ENCODE data around the gene SETBP1. TPM values are rescaled to one million over a fixed set of nuclear protein-coding genes. Genes with fewer than 3 reads are reported as not detected.
A peak's percentile ranks its signal among the peaks of the same experiment; 100 is the strongest.

The SETBP1 gene
- total and polyA plus RNA-seq, 5 donors: 2.0 to 24.1 (median 16.4) TPM

- Histone ChIP-seq H3K27ac (ENCODE audit: low read length) (no peak overlapping the region), H3K4me3 (ENCODE audit: low read length) (no peak overlapping the region), H3K9me3 (ENCODE audit: control insufficient read depth, low read length) (no peaks in the 10 kb centered on the region), H3K4me1 (ENCODE audit: control insufficient read depth, insufficient read depth, low read length) (no peaks in the 10 kb centered on the region), H3K27me3 (ENCODE audit: control insufficient read depth, insufficient read depth) (no peaks in the 10 kb centered on the region)
- DNase-seq (no peak), ATAC-seq (no peak)
- intact Hi-C loops (cut with DNase I): no loop called here
- 72% methylated on average over 3 of the region's 3 CpGs for WGBS
Measured at GRCh38 chr18:45071956-45072355, 391.3 kb downstream of the SETBP1 start.

DNA sequence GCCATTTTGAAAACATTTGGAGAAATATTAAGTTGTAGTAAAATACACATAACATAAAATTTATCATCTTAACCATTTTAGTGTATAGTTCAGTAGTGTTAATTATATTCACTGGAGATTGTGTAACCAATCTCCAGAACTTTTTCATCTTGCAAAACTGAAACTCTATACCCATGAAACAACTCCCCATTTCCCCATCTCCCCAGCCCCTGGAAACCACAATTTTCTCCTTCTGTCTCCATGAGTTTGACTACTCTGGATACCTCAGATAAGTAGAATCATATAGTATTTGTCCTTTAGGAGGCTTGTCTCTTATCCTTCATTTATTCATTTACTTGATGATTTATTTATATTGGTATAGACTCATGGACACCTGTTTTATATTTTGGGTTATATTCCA is 392.9 kb downstream of the SETBP1 start:
- H3K27me3 ChIP-seq (ENCODE audit: control insufficient read depth, insufficient read depth): no peaks in the 10 kb centered on the region

GRCh38 chr18:45081566-45082181 is 401.0 kb downstream of the SETBP1 start:
- Histone ChIP-seq H3K4me1 (ENCODE audit: control insufficient read depth, insufficient read depth, low read length) (no peaks in the 10 kb centered on the region), H3K27ac (ENCODE audit: low read length) (no peak overlapping the region), H3K27me3 (ENCODE audit: control insufficient read depth, insufficient read depth) (no peaks in the 10 kb centered on the region), H3K4me3 (ENCODE audit: low read length) (no peak overlapping the region), H3K9me3 (ENCODE audit: control insufficient read depth, low read length) (no peaks in the 10 kb centered on the region)
- 59% methylated on average over 6 of the region's 6 CpGs for WGBS
- peak in 1 of 3 donors; percentile 14 for DNase-seq
- ATAC-seq: no peak
- intact Hi-C loops (cut with DNase I): no loop called here

More for the DNA sequence above, 392.9 kb downstream of the SETBP1 start:
- Histone ChIP-seq H3K4me3 (ENCODE audit: low read length) (no peak overlapping the region), H3K27ac (ENCODE audit: low read length) (no peak overlapping the region), H3K4me1 (ENCODE audit: control insufficient read depth, insufficient read depth, low read length) (no peaks in the 10 kb centered on the region), H3K9me3 (ENCODE audit: control insufficient read depth, low read length) (no peaks in the 10 kb centered on the region)
- DNase-seq (no peak), ATAC-seq (no peak)
- intact Hi-C loops (cut with DNase I): no loop called here

DNA sequence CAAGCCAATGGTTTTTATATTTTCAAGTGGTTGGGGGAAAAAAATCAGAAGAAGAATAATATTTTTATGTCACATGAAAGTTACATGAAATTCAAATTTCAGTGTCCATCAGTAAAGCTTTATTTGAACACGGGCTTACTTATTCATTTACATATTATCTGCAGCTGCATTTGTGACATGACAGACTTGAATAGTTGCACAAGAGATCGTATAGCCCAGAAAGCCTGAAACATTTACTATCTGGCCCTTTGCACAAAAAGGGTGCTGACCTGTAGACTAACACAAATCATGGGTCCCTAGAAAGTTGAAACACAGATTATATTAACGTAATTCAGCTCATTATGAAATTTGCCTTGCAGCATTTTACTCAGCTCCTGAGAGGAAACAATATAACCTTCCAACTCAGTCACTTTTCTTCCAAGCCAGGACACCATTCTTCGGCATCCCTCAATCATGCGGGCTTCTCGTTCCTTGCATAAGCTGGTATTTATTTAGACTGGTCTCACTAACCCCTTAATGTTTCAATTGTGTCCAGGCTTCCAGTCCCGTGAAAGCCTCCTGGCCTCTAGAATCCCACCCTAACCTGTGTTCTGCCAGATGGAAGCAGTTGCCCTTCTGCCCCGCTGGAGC is 402.7 kb downstream of the SETBP1 start:
- intact Hi-C loops (cut with DNase I): no loop called here
- ATAC-seq: no peak
- 83% methylated on average over 8 of the region's 8 CpGs for WGBS
- Histone ChIP-seq H3K27me3 (ENCODE audit: control insufficient read depth, insufficient read depth) (no peaks in the 10 kb centered on the region), H3K4me1 (ENCODE audit: control insufficient read depth, insufficient read depth, low read length) (no peaks in the 10 kb centered on the region), H3K4me3 (ENCODE audit: low read length) (no peak overlapping the region), H3K27ac (ENCODE audit: low read length) (no peak overlapping the region), H3K9me3 (ENCODE audit: control insufficient read depth, low read length) (no peaks in the 10 kb centered on the region)
- no peak for DNase-seq

DNA sequence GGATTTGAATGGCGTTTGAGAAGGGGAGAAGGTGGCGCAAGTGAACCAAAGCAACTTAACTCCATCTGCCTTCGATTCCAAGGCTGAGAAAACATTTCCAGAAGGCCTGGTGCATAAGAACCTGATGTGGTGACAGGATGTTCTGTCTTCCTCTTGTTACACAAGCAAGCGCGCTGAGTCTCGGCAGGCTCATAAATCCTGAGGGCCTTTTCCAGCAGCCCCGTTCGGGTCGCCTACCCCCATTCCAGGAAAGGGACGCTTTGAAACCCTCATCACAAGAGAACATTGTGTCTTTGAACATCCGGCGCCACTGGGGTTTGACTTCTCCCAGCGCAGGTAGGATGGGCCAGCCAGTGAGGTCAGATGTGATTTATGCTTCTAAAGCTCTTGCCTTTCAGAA is 403.5 kb downstream of the SETBP1 start:
- intact Hi-C loops (cut with DNase I): no loop called here
- WGBS: 83% methylated on average over 13 of the region's 13 CpGs
- Histone ChIP-seq H3K9me3 (ENCODE audit: control insufficient read depth, low read length) (no peaks in the 10 kb centered on the region), H3K4me1 (ENCODE audit: control insufficient read depth, insufficient read depth, low read length) (no peaks in the 10 kb centered on the region), H3K27me3 (ENCODE audit: control insufficient read depth, insufficient read depth) (no peaks in the 10 kb centered on the region), H3K4me3 (ENCODE audit: low read length) (no peak overlapping the region), H3K27ac (ENCODE audit: low read length) (no peak overlapping the region)
- DNase-seq (peak in 1 of 3 donors; percentile 34), ATAC-seq (no peak)

GRCh38 chr18:45085916-45086624 is 405.4 kb downstream of the SETBP1 start:
- intact Hi-C loops (cut with DNase I): no loop called here
- Histone ChIP-seq H3K27ac (ENCODE audit: low read length) (no peak overlapping the region), H3K4me1 (ENCODE audit: control insufficient read depth, insufficient read depth, low read length) (no peaks in the 10 kb centered on the region), H3K27me3 (ENCODE audit: control insufficient read depth, insufficient read depth) (no peaks in the 10 kb centered on the region), H3K4me3 (ENCODE audit: low read length) (no peak overlapping the region), H3K9me3 (ENCODE audit: control insufficient read depth, low read length) (no peaks in the 10 kb centered on the region)
- DNase-seq (no peak), ATAC-seq (no peak)
- 79% methylated on average over 5 of the region's 5 CpGs for WGBS

- Histone ChIP-seq H3K27ac (ENCODE audit: low read length) (no peak overlapping the region), H3K4me1 (ENCODE audit: control insufficient read depth, insufficient read depth, low read length) (no peaks in the 10 kb centered on the region), H3K4me3 (ENCODE audit: low read length) (no peak overlapping the region), H3K9me3 (ENCODE audit: control insufficient read depth, low read length) (no peaks in the 10 kb centered on the region), H3K27me3 (ENCODE audit: control insufficient read depth, insufficient read depth) (no peaks in the 10 kb centered on the region)
- no peak for DNase-seq
- WGBS: 80% methylated on average over 3 of the region's 3 CpGs
- ATAC-seq: no peak
- intact Hi-C loops (cut with DNase I): no loop called here
Measured at GRCh38 chr18:45086777-45087176, 406.1 kb downstream of the SETBP1 start.

DNA sequence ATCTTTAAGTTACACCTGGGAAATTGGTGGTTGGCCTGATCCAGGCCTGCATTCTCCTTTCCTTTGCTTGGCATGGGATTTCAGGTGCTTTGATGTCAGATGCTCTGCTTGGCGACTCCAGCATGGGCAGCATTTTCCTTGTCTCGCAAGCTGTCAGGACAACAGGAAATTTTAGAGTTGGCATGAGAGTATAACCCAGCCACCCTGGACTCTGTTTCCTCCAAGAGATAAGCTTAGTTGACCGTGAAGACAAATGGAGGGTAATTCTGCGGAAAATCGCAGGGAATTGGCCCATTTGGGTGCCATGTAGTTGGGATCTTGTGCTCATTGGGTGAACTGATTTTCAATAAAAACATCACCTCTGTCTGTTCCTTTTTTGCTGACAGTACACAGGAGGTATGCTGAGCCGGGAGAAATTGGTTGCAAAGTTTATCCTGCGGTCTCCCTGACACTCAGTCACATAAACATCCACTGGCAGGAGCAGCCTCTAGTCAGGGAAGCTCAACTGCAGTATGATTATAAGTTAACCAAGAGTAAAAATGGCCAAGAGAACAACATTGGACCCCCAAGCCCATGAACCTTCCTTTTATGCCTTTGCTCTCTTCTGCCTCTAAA is 409.9 kb downstream of the SETBP1 start:
- Histone ChIP-seq H3K4me1 (ENCODE audit: control insufficient read depth, insufficient read depth, low read length) (no peaks in the 10 kb centered on the region), H3K9me3 (ENCODE audit: control insufficient read depth, low read length) (no peaks in the 10 kb centered on the region), H3K27ac (ENCODE audit: low read length) (no peak overlapping the region), H3K27me3 (ENCODE audit: control insufficient read depth, insufficient read depth) (no peaks in the 10 kb centered on the region), H3K4me3 (ENCODE audit: low read length) (no peak overlapping the region)
- no peak for ATAC-seq
- intact Hi-C loops (cut with DNase I): no loop called here
- 95% methylated on average over 7 of the region's 7 CpGs for WGBS
- DNase-seq: no peak

- ATAC-seq (no peak), DNase-seq (no peak)
- Histone ChIP-seq H3K4me1 (ENCODE audit: control insufficient read depth, insufficient read depth, low read length) (no peaks in the 10 kb centered on the region), H3K4me3 (ENCODE audit: low read length) (no peak overlapping the region), H3K9me3 (ENCODE audit: control insufficient read depth, low read length) (no peaks in the 10 kb centered on the region), H3K27ac (ENCODE audit: low read length) (no peak overlapping the region), H3K27me3 (ENCODE audit: control insufficient read depth, insufficient read depth) (peaks cover 2% of the 10 kb centered on the region)
- intact Hi-C loops (cut with DNase I): no loop called here
- WGBS: 86% methylated on average over 4 of the region's 4 CpGs
Measured at GRCh38 chr18:45100321-45101105, 419.8 kb downstream of the SETBP1 start.

DNA sequence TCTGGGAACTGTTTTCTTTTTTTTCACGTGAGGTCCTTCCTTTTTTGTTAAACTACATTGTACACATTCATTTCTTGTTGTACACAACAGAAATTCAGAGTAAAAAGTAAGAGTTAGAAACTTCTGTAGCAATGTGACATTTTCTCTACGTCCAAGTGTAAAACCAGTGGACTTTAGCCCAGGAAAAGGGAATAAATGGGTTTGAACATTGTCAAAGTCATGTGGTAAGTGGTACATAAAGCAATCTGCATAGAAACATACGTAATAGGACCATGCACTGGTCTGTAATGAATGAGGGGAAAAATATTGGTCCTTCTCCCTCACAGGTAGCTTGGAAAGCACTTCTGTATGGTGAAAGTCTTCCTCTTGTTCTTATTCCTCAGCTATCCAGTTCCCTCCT is 421.4 kb downstream of the SETBP1 start:
- Histone ChIP-seq H3K4me3 (ENCODE audit: low read length) (no peak overlapping the region), H3K27ac (ENCODE audit: low read length) (no peak overlapping the region), H3K27me3 (ENCODE audit: control insufficient read depth, insufficient read depth) (peaks cover 2% of the 10 kb centered on the region), H3K9me3 (ENCODE audit: control insufficient read depth, low read length) (no peaks in the 10 kb centered on the region), H3K4me1 (ENCODE audit: control insufficient read depth, insufficient read depth, low read length) (no peaks in the 10 kb centered on the region)
- intact Hi-C loops (cut with DNase I): no loop called here
- DNase-seq: no peak
- no peak for ATAC-seq
- 81% methylated on average over 3 of the region's 3 CpGs for WGBS

Measured in right cardiac atrium (tissue), 5 donors.